Heart left ventricle (tissue), 13 donors: Measurements from ENCODE around the gene SNAP29.

ENCODE experiments used
- CTCF ChIP-seq, 12 donors: fragments of 200-600 bp; sonication (generic) in 4 of 12; IDR thresholded peaks; one replicate each; pipeline versions ENCODE4 v1.5.0 to v1.8.0; 2018 to 2022; ENCODE audit warnings: antibody characterized with exemption in 12 of 12, mild to moderate bottlenecking in 5 of 12
- POLR2A ChIP-seq, 2 donors: fragments of 450-650 bp; IDR thresholded peaks; one replicate each; pipeline ENCODE4 v1.6.1; 2017; ENCODE audit warnings: antibody characterized with exemption in 2 of 2, mild to moderate bottlenecking in 2 of 2, moderate library complexity in 2 of 2
- donor health status: ischemic (EF 13 %, LVEDD 7.1; RV severe dilation, severe dysfunction).
- donor health status: DM: no; HTN: yes; CAD: no.
- donor health status: DM: no; HTN: no; CAD: no.
- donor health status: ischemic (EF 25% LVEDD 6.9; RV normal size, moderate dysfunction).
- donor health status: ischemic (EF 25% LVEDD 5.7; RV mildly dilated, moderate dysfunction).
- donor health status: ischemic (EF 35%, LVEDD 5.7; RV mildly dilated, moderate dysfunction).
- donor health status: nonischemic (EF 11% LVEDD 7.7; RV severe dilation, severe dysfunction).
- donor health status: DM: yes; HTN: yes; CAD: no.
- donor health status: PGD.
- donor health status: ischemic (EF 29% LVEDD 5.4; RV normal size, mild dysfunction).
- donor health status: nonischemic (EF 23%, LVEDD 6.1; RV moderate dilation, normal function).

- TF ChIP-seq CTCF (IDR thresholded peaks at IDR 0.05) (no peak), POLR2A (IDR thresholded peaks at IDR 0.05) (no peak)
Observed at GRCh38 chr22:20899827-20900423, 41.1 kb downstream of the SNAP29 start.
